GM18508 (cell line): ENCODE data around the gene CEP44.
"Not testable (repeated sequence)": the region's sequence is repeated elsewhere in the genome, so short reads cannot be mapped to it uniquely, and the experiment has no call there.

ENCODE experiments used
- ATAC-seq: cut with Tn5 transposase; IDR thresholded peaks from one replicate; pipeline ENCODE4 v1.9.1; 2021; ENCODE audit warnings: moderate number of reproducible peaks; ENCODE audit not compliant: insufficient read depth, unreplicated experiment

CEP44 gene

DNA sequence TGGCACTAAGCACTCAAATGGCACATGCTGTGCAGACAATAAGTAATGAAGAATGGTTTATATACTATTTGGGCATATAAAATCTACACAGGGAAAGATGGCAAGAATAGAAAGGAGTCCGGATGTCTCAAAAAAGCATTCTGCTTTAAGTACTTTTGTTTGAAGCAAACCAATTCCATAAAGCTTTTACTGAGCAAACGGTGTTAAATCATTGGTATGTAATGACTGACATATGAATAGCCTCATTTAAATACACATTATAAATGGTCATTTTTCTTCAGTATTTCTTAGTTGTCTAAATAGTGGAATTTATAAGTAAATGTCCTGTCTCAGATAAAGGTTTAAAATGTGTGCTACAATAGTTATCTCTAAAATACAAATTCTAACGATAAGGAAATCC lies 6.3 kb upstream of the CEP44 start:
- ATAC-seq: no peak

GRCh38 chr4:174278467-174278866 lies 5.2 kb upstream of the CEP44 start:
- ATAC-seq: no peak

GRCh38 chr4:174279433-174280155 lies 4.1 kb upstream of the CEP44 start:
- no peak for ATAC-seq

DNA sequence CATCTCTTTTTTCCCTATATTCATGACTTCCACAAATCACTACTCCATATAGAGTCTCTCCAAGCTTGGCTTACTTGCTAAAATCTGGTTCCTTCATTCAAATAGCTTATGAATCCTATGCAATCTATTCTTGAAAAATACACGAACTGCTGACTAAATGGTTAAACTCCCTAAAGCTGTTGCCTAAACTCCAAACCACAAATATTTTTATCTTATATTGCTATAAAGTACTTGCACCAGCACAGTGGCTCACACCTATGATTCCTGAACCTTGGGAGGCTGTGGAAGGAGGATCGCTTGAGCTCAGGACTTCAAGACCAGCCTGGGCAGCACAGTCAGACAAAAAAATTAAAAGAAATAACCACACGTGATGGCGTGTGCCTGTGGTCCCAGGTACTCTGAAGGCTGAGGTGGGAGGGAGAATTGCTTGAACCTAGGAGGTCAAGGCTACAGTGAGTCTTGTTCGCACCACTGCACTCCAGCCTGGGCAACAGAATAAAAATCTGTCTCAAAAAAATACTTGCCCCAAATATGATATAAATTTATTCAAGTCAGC lies 2.5 kb upstream of the CEP44 start:
- ATAC-seq: no peak

- ATAC-seq: no peak
Measured at GRCh38 chr4:174281901-174282300, 1.8 kb upstream of the CEP44 start.

DNA sequence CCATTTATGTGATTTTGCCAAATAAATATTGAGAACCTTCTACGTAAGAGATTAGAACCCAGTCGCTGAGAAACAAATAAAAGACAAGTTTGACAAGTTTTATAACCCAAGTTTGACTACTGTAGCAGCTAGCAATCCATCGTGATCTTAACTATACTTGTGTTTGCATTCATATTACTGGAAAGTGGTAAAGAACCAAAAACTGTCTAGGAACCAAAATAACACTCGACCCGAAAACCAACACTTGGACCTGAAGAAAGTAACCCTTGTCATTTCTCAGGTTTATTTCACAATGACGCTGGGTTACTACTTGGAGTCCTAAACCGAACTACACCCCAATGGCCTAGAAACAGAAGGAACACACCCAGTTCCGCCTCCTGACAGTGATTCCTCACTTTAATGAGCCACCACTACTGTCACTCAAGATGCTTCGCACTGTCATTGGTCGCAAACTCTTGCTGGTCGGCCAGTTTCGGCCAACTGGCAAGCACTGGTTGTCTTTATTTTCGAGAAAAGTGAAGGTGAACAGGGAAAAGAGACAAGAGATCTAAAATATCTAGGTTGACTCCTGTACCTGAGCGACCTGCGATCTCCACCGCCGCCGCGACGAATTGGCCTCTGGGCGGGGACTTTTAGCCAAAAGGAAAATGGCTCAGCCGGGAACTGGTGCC lies 740 bp upstream of the CEP44 start:
- ATAC-seq: peak; percentile 99

DNA sequence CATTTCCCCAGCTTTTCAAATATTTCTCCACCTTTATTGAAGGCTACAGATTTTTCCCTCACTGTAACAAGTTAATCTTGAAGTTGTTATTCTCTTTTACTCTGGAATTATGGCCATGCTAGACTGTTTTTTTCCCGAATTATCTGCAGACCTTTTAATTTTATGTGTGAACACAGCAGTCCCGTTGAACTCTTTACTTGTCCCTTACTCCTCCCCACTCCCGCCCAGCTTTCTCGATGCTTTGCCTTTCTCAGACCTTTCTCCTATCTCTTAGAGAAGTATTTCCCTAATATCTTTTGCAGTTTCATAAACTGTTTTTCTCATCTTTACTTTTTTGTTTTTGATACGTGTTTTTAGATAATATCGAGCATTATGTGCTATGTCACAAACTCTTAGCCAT lies 776 bp downstream of the CEP44 start:
- no peak for ATAC-seq

DNA sequence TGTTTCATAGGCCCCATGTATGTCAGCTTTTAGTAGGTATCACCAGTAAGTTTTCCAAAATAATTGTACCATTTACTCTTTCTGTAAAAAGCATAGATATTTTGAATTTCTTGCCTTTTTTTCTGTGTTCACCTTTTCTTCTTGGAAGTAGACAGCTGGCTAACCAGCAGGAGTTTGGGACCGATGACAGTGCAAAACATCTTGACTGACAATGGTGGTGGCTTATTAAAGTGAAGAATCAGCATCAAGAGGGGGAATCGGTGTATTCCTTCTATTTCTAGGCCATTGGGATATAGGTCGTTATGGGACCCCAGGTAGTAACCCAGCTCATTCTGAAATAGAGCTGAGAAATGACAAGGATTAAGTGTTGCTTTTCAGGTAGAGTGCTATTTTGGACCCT lies 3.2 kb downstream of the CEP44 start:
- no peak for ATAC-seq

DNA sequence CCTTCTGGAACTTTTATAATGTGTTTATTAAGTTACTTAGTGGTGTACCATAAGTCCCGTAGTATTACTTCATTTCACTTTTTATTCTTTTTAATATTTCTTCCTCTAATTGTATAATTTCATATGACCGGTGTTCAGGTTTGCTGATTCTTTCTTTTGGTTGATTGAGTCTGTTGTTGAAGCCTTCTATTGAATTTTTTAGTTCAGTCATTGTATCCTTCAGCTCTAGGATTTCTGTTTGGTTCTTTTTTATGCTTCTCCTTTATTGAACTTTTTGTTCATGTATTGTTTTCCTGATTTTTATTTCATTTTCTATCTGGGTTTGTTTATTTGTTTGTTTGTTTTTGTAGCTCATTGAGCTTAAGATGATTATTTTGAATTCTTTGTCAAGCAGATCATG lies 8.8 kb downstream of the CEP44 start:
- ATAC-seq: no peak

GRCh38 chr4:174294641-174295040 lies 10.9 kb downstream of the CEP44 start:
- ATAC-seq: not testable (repeated sequence)

DNA sequence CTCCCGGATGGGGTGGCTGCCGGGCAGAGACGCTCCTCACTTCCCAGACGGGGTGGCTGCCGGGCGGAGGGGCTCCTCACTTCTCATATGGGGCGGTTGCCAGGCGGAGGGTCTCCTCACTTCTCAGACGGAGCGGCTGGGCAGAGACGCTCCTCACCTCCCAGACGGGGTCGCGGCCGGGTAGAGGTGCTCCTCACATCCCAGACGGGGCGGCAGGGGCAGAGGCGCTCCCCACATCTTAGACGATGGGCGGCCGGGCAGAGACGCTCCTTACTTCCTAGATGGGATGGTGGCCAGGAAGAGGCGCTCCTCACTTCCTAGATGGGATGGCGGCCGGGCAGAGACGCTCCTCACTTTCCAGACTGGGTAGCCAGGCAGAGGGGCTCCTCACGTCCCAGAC lies 11.4 kb downstream of the CEP44 start:
- ATAC-seq: not testable (repeated sequence)

DNA sequence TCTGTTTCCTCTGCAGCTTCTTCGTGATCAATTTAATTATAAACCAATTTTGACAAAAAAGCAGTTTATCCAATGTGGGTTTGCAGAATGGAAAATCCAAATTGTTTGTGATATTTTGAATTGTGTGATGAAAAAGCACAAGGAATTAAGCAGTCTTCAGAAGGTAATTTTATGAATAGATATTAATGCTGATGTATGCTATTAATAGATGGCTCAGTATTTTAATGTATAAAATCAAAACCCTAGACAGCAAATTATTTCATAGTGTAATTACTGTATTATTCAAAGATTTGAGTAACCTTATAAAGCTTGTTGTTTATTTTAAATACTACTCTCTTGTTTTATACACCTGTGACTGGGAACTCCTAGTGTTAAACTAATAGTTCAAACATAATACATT lies 20.0 kb downstream of the CEP44 start:
- ATAC-seq: no peak

DNA sequence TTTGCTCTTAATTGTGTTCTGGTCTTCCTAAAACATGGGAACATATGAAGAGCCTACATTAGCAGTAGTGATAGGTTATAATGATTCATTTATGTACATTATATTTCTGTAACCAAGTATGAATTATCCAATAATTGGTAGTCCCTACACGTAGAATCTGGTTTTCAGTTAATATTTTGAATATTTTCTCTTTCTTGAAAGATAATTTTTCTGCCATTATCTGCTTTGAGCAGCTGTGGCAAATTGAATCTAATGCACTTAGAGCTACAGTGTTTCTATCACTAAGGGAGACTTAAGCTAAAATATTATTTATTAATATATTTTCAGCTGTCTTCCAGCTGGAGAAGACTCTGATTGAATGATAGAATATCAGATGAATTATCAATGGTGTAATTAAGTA lies 21.0 kb downstream of the CEP44 start:
- no peak for ATAC-seq

DNA sequence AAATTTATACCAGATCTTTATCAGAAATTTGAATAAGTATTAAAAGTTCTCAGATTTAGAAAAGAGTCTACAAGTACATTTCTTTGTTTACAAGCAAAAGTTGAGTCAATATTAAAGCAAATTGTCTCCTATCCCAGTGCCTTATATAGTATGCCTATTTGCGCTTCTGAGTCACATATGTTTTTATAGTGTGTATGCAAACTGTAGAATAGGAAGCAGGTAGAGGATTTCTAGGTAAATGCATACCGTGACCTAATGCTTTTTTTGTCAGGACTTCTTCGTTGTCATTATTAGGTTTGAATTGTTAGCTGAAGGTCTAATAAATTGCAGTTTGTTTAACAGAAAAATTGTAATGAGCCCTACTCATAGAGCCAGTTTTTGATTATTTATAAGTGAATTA lies 22.2 kb downstream of the CEP44 start:
- no peak for ATAC-seq

GRCh38 chr4:174307694-174308093 lies 24.0 kb downstream of the CEP44 start:
- ATAC-seq: no peak

- ATAC-seq: no peak
Measured at GRCh38 chr4:174312993-174313392, 29.3 kb downstream of the CEP44 start.

DNA sequence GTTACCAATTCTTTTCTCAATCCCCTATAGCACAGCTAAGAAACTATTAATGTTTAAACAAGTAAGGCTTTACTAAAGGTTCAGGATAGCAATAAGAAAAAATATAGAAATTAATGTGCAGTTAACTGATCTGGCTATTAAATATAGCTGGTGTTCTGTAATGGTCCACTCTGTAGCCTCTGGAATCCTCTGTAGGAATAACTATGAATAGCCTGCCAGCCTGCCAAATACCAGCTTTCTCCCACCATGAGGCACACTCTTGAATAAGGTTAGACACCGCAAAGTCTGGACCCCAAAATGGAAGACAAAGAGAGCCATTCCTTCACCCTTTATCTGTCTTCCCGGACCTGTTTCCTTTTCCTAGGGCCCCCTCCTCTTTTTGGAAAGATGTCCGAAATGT lies 30.6 kb downstream of the CEP44 start:
- ATAC-seq: no peak

DNA sequence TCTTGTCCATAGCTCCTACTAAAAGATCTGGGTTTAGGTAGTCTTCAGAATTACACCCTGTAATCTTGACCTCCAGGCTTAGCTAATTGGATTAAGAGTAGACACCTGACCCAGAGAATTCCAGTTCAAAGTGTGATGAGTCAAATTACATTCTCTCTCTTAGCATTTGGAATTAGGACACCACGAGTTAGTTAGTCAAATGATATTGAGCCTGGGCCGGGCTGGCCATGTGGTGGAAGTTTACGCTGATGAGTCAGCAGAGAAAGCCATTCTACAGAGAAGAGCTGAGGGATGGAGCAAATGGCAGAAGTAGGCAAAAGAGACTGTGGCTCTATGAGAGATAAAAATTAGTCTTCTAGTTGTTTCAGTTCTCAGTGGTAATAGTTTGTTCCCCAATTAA lies 31.1 kb downstream of the CEP44 start:
- ATAC-seq: no peak

- no peak for ATAC-seq
Measured at GRCh38 chr4:174316546-174316945, 32.8 kb downstream of the CEP44 start.

DNA sequence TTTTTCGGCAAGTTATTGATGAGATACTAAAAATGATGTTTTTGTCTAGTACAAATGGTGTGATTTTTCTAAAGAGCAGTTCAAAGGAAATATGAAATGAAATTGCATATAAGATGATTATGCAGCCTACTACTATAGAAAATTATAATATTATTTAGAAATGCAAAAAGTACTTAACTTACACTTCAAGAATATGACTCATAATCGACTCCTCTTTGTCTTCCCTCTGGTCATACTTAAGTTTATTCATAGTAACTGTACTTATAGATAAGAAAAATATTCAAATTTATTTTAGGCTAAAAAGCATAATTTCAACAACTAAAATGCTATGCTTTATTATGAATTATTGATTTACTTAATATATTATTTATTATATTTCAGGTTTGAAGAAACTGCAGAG lies 33.2 kb downstream of the CEP44 start:
- ATAC-seq: no peak

DNA sequence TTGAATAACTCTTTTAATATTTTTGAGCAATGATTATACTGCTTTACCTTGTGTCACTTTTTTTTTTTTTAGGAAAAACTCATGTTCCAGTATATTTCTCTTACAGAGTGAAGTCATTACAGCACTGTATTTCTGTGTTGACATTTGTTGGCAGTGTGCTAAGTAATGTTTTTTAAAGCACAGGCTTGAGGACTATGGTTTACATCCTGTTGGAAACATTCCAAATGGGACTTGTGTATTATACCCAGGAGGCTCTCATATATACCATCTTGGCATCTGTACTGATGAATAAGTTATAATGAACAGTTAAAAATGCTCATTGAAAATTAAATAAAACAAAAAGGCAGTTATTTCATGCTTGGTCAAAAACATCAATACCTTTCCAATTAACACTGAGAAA lies 33.8 kb downstream of the CEP44 start:
- ATAC-seq: no peak
